ENCODE measurements around the gene PAQR6. TPM values are rescaled to one million over a fixed set of nuclear protein-coding genes. Genes with fewer than 3 reads are reported as not detected.

Gene PAQR6
- total and polyA plus RNA-seq, 2 of the 4 experiments (the other 2 are of a cell fraction) = under 0.01 to 0.67 TPM

DNA sequence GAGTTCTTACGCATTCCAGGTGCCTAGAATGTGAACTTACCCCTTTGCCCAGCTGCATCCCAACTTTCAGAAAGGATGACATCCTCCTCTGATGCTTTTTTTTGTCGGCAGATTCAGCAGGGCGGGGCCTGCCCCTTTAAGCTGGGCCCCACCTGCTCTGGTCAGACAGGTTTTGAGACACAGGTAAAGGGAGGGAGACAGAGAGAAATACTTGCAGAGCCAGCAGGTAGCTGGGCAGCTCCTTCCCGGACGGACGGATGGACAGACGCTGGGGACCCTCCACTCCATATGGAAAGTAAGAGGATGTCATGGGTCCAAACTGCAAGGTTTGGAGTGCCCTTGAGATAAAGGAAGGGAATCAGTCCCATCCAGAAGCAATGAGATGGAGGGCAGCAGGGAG is 36.3 kb upstream of the PAQR6 start, which contains the start of gene TMEM79:
TSS of gene TMEM79 (plus strand) at position 214 of the 400 bp plus-strand sequence. CDS start 902 bp downstream, outside the sequence.
- dilution Hi-C loops (cut with HindIII; ENCODE audit: low sequenced_read_pairs, unreplicated experiment) = no loop called here

More for the DNA sequence above, 36.3 kb upstream of the PAQR6 start, which contains the start of gene TMEM79:
- peaks cover 10% of the 10 kb centered on the region; the same call in 1 of the 2 replicates for H3K36me3 ChIP-seq (ENCODE audit: control insufficient read depth, insufficient read depth, low read length)
- WGBS, 2 experiments (ENCODE audit: extremely low coverage in 2 of 2, insufficient read length in 1 of 2) = no CpG with 5 or more reads among the region's 7 CpGs
- H4K5ac ChIP-seq (ENCODE audit: low read depth, low read length) = peak within 1 kb of the TSS; percentile 74
- H2BK15ac ChIP-seq (ENCODE audit: low read depth, low read length) = no peak within 1 kb of the TSS; the same call in 2 of the 3 replicates
- CTCF ChIA-PET = no interaction called here
- H2BK5ac ChIP-seq (ENCODE audit: low read depth, low read length, poor library complexity, severe bottlenecking) = peak within 1 kb of the TSS; percentile 67
- TF ChIP-seq NFE2L2 (IDR thresholded peaks at IDR 0.05; ENCODE audit: low read depth, low read length) = no peak
- no peak for TF ChIP-seq RCOR1 (IDR thresholded peaks at IDR 0.05; ENCODE audit: insufficient replicate concordance, low read length)
- TF ChIP-seq BHLHE40 (IDR thresholded peaks at IDR 0.05; ENCODE audit: low read depth, low read length) = no peak
- TF ChIP-seq POLR2A (IDR thresholded peaks at IDR 0.05; ENCODE audit: low read depth, low read length) = no peak
- no peak for TF ChIP-seq CEBPB (IDR thresholded peaks at IDR 0.05; ENCODE audit: low read depth, low read length)
- TF ChIP-seq, protein P1, sequence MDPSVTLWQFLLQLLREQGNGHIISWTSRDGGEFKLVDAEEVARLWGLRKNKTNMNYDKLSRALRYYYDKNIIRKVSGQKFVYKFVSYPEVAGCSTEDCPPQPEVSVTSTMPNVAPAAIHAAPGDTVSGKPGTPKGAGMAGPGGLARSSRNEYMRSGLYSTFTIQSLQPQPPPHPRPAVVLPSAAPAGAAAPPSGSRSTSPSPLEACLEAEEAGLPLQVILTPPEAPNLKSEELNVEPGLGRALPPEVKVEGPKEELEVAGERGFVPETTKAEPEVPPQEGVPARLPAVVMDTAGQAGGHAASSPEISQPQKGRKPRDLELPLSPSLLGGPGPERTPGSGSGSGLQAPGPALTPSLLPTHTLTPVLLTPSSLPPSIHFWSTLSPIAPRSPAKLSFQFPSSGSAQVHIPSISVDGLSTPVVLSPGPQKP (IDR thresholded peaks at IDR 0.05; ENCODE audit: borderline replicate concordance, low read depth, low read length) = no peak
- no peak for TF ChIP-seq RFX5 (IDR thresholded peaks at IDR 0.05; ENCODE audit: low read depth, low read length)
- TF ChIP-seq, protein P2, sequence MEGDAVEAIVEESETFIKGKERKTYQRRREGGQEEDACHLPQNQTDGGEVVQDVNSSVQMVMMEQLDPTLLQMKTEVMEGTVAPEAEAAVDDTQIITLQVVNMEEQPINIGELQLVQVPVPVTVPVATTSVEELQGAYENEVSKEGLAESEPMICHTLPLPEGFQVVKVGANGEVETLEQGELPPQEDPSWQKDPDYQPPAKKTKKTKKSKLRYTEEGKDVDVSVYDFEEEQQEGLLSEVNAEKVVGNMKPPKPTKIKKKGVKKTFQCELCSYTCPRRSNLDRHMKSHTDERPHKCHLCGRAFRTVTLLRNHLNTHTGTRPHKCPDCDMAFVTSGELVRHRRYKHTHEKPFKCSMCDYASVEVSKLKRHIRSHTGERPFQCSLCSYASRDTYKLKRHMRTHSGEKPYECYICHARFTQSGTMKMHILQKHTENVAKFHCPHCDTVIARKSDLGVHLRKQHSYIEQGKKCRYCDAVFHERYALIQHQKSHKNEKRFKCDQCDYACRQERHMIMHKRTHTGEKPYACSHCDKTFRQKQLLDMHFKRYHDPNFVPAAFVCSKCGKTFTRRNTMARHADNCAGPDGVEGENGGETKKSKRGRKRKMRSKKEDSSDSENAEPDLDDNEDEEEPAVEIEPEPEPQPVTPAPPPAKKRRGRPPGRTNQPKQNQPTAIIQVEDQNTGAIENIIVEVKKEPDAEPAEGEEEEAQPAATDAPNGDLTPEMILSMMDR (conservative IDR thresholded peaks at IDR 0.05; ENCODE audit: low read depth, low read length) = no peak
- no peak for TF ChIP-seq CHD1 (IDR thresholded peaks at IDR 0.05; ENCODE audit: low read depth, low read length)
- TF ChIP-seq FOS (IDR thresholded peaks at IDR 0.05; ENCODE audit: low read depth, low read length) = no peak
- peak within 1 kb of the TSS; percentile 76 for H3K9ac ChIP-seq (ENCODE audit: low read depth, low read length)
- intact Hi-C loops (cut with micrococcal nuclease) (no loop called here), in situ Hi-C loops (cut with MboI; ENCODE audit: low sequenced_read_pairs) (no loop called here)
- no peak within 1 kb of the TSS for H2BK20ac ChIP-seq (ENCODE audit: low read depth, low read length)
- peak within 1 kb of the TSS; percentile 67 for H3K4me3 ChIP-seq (ENCODE audit: insufficient read depth, low read depth, low read length)
- peaks cover 7% of the 10 kb centered on the region for H3K9me1 ChIP-seq (ENCODE audit: insufficient read depth, low read length)
- peak within 1 kb of the TSS; percentile 97; the same call in 1 of the 2 replicates for H3K23ac ChIP-seq (ENCODE audit: low read depth, low read length)
- no TSS peak for BruUV-seq (replicated peaks)
- peak within 1 kb of the TSS; percentile 63 for H2AK5ac ChIP-seq (ENCODE audit: low read depth, low read length)
- peak within 1 kb of the TSS; percentile 95 for H3K4ac ChIP-seq (ENCODE audit: low read depth, low read length)
- peaks cover 24% of the 10 kb centered on the region for H4K20me1 ChIP-seq (ENCODE audit: insufficient read depth, low read length)
- H2AFZ ChIP-seq (replicated peaks; ENCODE audit: low read length, poor library complexity) = peak within 1 kb of the TSS; percentile 92
- peaks cover 9% of the 10 kb centered on the region for H3K4me1 ChIP-seq (ENCODE audit: control insufficient read depth, insufficient read depth, low read length)
- peak within 1 kb of the TSS; percentile 62 for H3K27ac ChIP-seq (ENCODE audit: insufficient read depth, low read length)
- H3K27me3 ChIP-seq (ENCODE audit: control insufficient read depth, insufficient read depth, low read length) = no peaks in the 10 kb centered on the region
- H3K4me2 ChIP-seq (ENCODE audit: low read depth, low read length) = peak within 1 kb of the TSS; percentile 83
- ATAC-seq (ENCODE audit: low read depth) (no peak), DNase-seq (no peak)
- POLR2A ChIA-PET (ENCODE audit: unreplicated experiment) = no interaction called here
- H3K79me1 ChIP-seq (ENCODE audit: low read depth in 1 of 2, low read length in 2 of 2) = peaks cover 31 to 54% of the 10 kb centered on the region in 2 experiments; a peak in 3 of 4 replicates
- peak within 1 kb of the TSS; percentile 85 for H4K91ac ChIP-seq (ENCODE audit: insufficient read depth, low read depth, low read length)
- peak within 1 kb of the TSS; percentile 77 for H3K56ac ChIP-seq (ENCODE audit: extremely low read depth, insufficient read depth, low read length)
- H3K9me3 ChIP-seq (ENCODE audit: control insufficient read depth, insufficient read depth, low read length) = no peaks in the 10 kb centered on the region
- no peak within 1 kb of the TSS; the same call in 1 of the 2 replicates for H3K18ac ChIP-seq (ENCODE audit: low read depth, low read length)
- peak within 1 kb of the TSS; percentile 92 for H2AK9ac ChIP-seq (replicated peaks; ENCODE audit: low read depth, low read length, poor library complexity)
- H3K14ac ChIP-seq (replicated peaks; ENCODE audit: low read depth, low read length) = peak within 1 kb of the TSS; percentile 99
- H2BK120ac ChIP-seq (ENCODE audit: low read depth, low read length) = peak within 1 kb of the TSS; percentile 18; the same call in 1 of the 2 replicates
- H4K8ac ChIP-seq (ENCODE audit: low read depth in 2 of 2, low read length in 2 of 2) = peak within 1 kb of the TSS; percentile 59 to 99
